IPS-18c (cell line): Measurements from ENCODE around the gene IGF1R.

Source experiments
- H3K4me3 ChIP-seq: 2 replicates; pipeline ENCODE4 v1.7.0; 2013; ENCODE audit warnings: low read depth, mild to moderate bottlenecking, low read length, moderate library complexity; ENCODE audit not compliant: insufficient read depth
- H3K9me3 ChIP-seq: one replicate; pipeline ENCODE4 v1.6.1; 2013; ENCODE audit warnings: mild to moderate bottlenecking, low read length, moderate library complexity; ENCODE audit not compliant: control insufficient read depth, insufficient read depth

The IGF1R gene

GRCh38 chr15:98858610-98859023 is 210.3 kb downstream of the IGF1R start:
- Histone ChIP-seq H3K9me3 (no peaks in the 10 kb centered on the region), H3K4me3 (no peak overlapping the region)

GRCh38 chr15:98859149-98859548 is 210.8 kb downstream of the IGF1R start:
- Histone ChIP-seq H3K9me3 (no peaks in the 10 kb centered on the region), H3K4me3 (no peak overlapping the region)

GRCh38 chr15:98860281-98861041 is 212.1 kb downstream of the IGF1R start:
- no peak overlapping the region for H3K4me3 ChIP-seq
- H3K9me3 ChIP-seq: no peaks in the 10 kb centered on the region

DNA sequence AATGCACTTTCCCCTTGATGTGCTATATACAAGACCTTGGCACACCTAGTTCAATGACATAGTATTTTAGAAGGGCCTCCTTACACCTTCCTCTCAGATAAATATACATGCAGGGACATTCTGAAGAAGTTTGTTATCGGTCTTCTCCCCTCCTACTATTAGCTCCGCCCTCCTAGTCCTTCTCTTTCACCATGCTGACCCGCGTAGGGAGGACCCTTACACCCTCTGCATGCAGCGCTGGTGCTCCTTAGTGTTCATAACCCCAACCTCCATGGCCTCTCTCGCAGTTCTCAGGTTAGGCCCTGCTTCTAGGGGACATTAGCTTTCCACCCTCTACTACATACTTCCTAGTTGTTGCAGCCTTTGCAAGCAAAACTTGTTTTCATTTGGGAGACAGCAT is 212.8 kb downstream of the IGF1R start:
- H3K4me3 ChIP-seq: no peak overlapping the region
- no peaks in the 10 kb centered on the region for H3K9me3 ChIP-seq

GRCh38 chr15:98863983-98864382 is 215.6 kb downstream of the IGF1R start:
- no peaks in the 10 kb centered on the region for H3K9me3 ChIP-seq

DNA sequence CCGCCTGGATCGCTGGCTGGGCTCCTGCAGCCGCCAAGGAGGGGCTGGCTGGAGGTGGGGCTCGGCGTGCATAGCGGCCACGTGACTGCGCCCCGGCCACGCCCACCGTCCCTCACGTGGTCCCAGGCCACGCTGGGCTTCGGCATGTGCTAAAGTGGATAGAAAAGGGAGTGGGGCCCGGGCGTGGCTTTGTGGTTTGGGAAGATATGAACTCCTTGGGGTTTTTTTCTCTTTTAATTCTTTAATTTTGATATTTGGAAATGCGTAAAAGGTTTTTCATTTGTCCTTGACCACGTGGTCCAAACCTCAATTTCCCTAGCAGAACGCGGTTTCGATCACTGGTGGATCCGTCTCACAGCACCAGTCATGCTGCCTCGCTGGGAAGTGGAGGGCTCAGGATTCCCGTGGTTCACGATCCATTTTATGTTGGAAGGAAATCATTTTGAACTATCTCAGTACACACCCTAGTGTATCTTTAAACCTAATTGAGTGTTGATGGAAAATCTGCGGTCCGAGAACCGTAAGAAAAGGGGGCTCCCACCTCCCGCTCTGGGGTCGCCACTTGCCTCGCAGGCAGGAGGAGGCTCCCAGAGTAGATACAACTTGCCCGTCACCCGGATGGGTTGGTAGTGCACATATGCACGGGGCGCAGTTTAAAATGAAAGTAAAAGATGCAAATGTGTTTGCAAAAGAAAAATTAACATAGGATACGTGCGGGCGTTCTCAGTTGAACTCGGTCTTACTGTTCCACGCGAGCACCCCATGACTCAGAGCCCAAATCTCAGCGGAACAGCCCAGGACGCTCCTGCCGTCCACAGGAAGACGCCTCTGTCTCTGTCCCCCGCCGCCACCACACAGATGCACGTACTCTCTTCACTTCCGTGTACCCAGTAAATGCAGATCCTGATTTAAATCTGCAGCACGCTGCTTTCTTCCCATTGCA is 217.3 kb downstream of the IGF1R start:
- Histone ChIP-seq H3K4me3 (peak overlapping the region; percentile 28), H3K9me3 (no peaks in the 10 kb centered on the region)

More at GRCh38 chr15:98863983-98864382, 215.6 kb downstream of the IGF1R start:
- H3K4me3 ChIP-seq: no peak overlapping the region

DNA sequence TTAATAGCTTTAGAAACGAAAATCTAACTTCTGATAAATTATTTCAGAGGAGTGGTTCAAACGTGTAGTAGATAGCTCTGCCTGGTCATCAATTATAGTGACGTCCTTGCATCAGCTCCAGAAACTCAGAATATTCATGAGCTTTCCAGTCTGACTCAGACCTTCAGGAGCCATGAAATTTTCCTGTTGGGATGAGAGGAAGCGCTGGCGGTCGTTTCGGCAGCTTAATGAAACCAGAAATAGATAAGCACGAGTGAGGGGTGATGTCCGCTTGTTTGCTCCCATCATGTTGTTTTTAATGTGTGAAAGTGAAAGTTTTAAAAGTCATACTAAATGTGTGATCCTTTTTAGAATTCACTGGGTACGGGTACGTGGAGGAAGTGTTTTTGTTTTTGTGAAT is 218.2 kb downstream of the IGF1R start:
- Histone ChIP-seq H3K4me3 (no peak overlapping the region; the same call in 1 of the 2 replicates), H3K9me3 (no peaks in the 10 kb centered on the region)

DNA sequence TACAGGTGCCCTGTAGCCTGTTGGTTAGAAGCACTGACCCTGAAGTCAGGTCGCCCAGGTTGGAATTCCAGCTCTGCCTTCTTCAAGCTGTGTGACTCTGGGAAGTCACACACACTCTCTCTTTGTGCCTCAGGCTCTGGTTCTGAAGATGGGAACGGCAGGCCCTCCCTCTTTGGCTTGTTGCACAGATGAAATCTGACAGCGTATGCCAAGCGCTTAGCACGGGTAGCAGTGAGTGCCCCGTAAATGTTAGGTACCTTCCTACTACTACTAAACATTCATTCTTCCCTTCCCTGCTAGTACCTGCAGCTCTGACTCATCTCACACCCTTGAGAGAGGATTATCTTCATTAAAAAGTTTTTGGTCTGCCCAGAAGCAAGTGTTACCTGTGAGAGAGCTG is 220.2 kb downstream of the IGF1R start:
- no peaks in the 10 kb centered on the region for H3K9me3 ChIP-seq
- H3K4me3 ChIP-seq: no peak overlapping the region; the same call in 1 of the 2 replicates

- Histone ChIP-seq H3K4me3 (no peak overlapping the region), H3K9me3 (no peaks in the 10 kb centered on the region)
These were observed 222.4 kb downstream of the IGF1R start for GRCh38 chr15:98870788-98871187.

- Histone ChIP-seq H3K4me3 (no peak overlapping the region), H3K9me3 (no peaks in the 10 kb centered on the region)
These were observed 224.4 kb downstream of the IGF1R start for GRCh38 chr15:98872774-98873173.

GRCh38 chr15:98873441-98874218 is 225.3 kb downstream of the IGF1R start:
- H3K4me3 ChIP-seq: no peak overlapping the region

GRCh38 chr15:98874370-98874769 is 226.0 kb downstream of the IGF1R start:
- Histone ChIP-seq H3K9me3 (no peaks in the 10 kb centered on the region), H3K4me3 (no peak overlapping the region)

More at GRCh38 chr15:98873441-98874218, 225.3 kb downstream of the IGF1R start:
- no peaks in the 10 kb centered on the region for H3K9me3 ChIP-seq

DNA sequence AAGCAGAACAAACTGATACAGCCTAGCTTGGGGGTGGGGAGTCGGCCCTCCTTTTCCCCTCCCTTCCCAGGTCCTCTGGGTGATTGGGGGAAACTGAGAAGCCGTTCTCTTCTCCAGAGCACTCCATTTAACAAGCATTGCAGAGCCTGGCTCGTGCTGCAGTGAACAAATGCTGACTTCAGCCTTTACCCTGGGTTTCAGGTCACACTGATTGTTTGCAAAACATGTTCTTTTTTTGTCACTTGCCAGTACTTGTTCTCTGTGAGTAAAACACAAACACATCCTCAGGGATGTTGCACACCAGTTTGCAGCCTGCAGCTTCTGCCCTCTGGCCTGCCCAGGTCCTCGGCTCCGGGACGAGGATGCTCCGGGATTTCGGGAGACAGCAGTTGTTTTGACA is 226.4 kb downstream of the IGF1R start:
- Histone ChIP-seq H3K4me3 (no peak overlapping the region), H3K9me3 (no peaks in the 10 kb centered on the region)

DNA sequence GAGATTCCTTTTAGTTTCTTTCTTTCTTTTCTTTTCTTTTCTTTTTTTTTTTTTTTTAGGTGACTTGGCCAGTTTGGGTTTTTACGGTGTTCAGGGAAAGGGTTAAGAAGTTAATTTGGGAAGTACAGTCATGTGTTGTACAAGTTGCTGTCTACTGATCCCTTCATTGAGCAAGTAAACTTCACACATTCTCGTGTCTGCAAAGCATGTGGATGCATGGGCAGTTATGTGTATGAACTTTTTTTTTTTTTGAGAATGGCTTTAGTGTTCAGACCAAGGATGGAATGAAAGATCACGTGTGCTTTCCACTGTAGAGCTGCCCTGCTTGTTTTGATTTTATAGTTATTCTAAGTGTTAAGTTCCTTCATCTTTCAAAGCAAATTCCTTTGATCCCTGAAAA is 227.0 kb downstream of the IGF1R start:
- Histone ChIP-seq H3K9me3 (no peaks in the 10 kb centered on the region), H3K4me3 (no peak overlapping the region)

DNA sequence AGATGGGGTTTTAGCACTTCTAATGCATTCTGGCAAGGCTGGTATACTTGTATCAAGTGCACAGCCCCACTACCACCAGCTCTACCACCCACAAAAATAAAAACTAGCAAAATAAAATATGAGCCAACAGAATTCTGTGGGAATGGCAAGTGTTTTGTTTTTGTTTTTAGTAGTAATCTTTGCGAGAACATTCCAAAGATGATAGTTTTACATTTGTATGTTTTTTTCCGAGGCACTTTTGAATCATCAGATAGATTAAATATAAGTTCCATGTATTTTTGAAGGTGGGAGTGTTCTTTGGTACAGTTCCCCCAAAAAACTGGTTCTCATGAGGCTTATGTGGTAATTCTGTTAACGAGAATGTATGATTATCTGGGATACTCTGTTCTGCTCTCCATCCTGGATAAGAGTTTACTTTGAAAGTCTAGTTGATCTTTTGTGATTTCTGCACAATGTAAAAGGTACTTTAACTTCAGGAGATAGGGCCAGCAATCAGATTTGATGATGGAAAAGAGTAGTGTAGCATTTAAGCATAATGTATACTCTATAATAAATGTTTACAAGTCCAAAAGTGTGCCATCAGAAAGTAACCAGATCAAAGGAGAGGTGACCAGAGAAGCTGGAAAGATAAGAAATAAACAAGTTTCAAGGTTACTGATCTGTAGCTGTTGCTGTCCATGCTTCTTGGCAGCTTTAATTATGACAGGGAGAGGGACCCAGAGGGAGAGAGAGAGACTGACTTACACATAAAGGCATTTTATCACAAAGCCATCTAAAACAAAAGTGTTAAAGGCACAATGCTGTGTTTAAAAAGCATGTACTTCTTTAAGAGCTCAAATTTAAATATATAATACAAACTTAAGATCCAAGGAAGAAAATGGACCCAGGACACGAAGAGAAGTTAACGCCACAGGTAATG is 228.4 kb downstream of the IGF1R start:
- no peaks in the 10 kb centered on the region for H3K9me3 ChIP-seq
- no peak overlapping the region for H3K4me3 ChIP-seq

DNA sequence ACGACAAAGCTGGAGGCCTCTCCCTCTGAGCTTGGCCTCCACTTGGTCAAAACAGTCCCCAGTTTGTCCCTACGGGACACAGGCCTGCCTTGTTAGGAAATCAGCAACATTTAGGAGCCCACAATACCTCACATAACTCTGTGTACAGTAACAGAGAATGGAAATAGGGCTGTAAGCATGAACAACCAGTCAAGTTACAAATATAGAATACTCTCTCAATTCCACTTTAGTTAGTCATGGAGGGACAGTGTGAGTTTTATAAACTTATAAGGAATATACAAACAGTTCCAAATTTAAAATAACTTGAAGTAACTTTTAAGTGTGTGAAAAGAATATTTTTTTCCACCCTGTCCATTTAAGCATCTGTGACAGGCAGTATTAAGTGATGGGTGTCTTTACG is 229.8 kb downstream of the IGF1R start:
- Histone ChIP-seq H3K4me3 (no peak overlapping the region), H3K9me3 (no peaks in the 10 kb centered on the region)
